HepG2 (cell line): ENCODE data around the gene CARD9. TPM values are rescaled to one million over a fixed set of nuclear protein-coding genes. Genes with fewer than 3 reads are reported as not detected.

Source experiments
- HDAC6 ChIP-seq: fragments of 200-600 bp; sonication (generic); IDR thresholded peaks from 2 replicates; pipeline ENCODE4 v1.7.0; 2017; ENCODE audit warnings: mild to moderate bottlenecking, antibody characterized with exemption, low read length, low read depth
- HMG20B ChIP-seq: conservative IDR thresholded peaks from 2 replicates; pipeline ENCODE4 v1.6.1; 2016; ENCODE audit warnings: missing genetic modification reagents, missing compliant biosample characterization
- HNRNPLL ChIP-seq: fragments of 200-400 bp; formaldehyde crosslinking; IDR thresholded peaks from 2 replicates; pipeline ENCODE4 v1.6.1; 2017; ENCODE audit warnings: mild to moderate bottlenecking, low read depth, low read length; ENCODE audit not compliant: poor library complexity, severe bottlenecking
- HOXA7 ChIP-seq: sonication (generic); formaldehyde crosslinking; IDR thresholded peaks from 2 replicates; pipeline ENCODE4 v1.8.1; 2022; ENCODE audit warnings: mild to moderate bottlenecking, missing genetic modification reagents, moderate library complexity
- IRF9 ChIP-seq: sonication (generic); formaldehyde crosslinking; IDR thresholded peaks from 2 replicates; pipeline ENCODE4 v1.8.0; 2022; ENCODE audit warnings: missing genetic modification reagents, mild to moderate bottlenecking, borderline replicate concordance
- KAT7 ChIP-seq: IDR thresholded peaks from 2 replicates; pipeline ENCODE4 v1.6.1; 2018; ENCODE audit warnings: borderline replicate concordance, missing compliant biosample characterization
- MIER2 ChIP-seq: IDR thresholded peaks from 2 replicates; pipeline ENCODE4 v1.6.1; 2016; ENCODE audit warnings: missing biosample characterization, missing genetic modification reagents
- POLR2A ChIP-seq, 2 experiments: IDR thresholded peaks; 2 replicates each; pipeline ENCODE4 v1.6.1; 2011; ENCODE audit warnings: low read depth in 2 of 2, low read length in 2 of 2, mild to moderate bottlenecking in 1 of 2, moderate library complexity in 1 of 2; ENCODE audit not compliant: insufficient read depth in 1 of 2
- SATB2 ChIP-seq: sonication (generic); formaldehyde crosslinking; IDR thresholded peaks from 2 replicates; pipeline ENCODE4 v1.5.0; 2020; ENCODE audit warnings: missing genetic modification reagents
- SOX13 ChIP-seq, 3 experiments: fragments of 450-650 bp in 1 of 3; sonication (generic) in 1 of 3; formaldehyde crosslinking in 1 of 3; IDR thresholded peaks in 2 of 3; conservative IDR thresholded peaks in 1 of 3; 2 replicates each; pipeline versions ENCODE4 v1.5.0 to v1.6.1; 2016 to 2020; ENCODE audit warnings: antibody characterized with exemption in 1 of 3, mild to moderate bottlenecking in 1 of 3, missing compliant biosample characterization in 1 of 3, missing genetic modification reagents in 1 of 3, moderate library complexity in 1 of 3
- SPEN ChIP-seq: sonication (generic); formaldehyde crosslinking; IDR thresholded peaks from 2 replicates; pipeline ENCODE4 v1.5.1; 2020; ENCODE audit warnings: low read depth, mild to moderate bottlenecking, missing genetic modification reagents
- STAT6 ChIP-seq: sonication (generic); formaldehyde crosslinking; IDR thresholded peaks from 2 replicates; pipeline ENCODE4 v1.4.0; 2020; ENCODE audit warnings: missing genetic modification reagents, mild to moderate bottlenecking, borderline replicate concordance
- U2AF1 ChIP-seq: fragments of 200-400 bp; formaldehyde crosslinking; optimal IDR thresholded peaks from 2 replicates; pipeline ENCODE3; 2017; ENCODE audit warnings: mild to moderate bottlenecking, low read depth, low read length
- XBP1 ChIP-seq: sonication (generic); formaldehyde crosslinking; IDR thresholded peaks from 2 replicates; pipeline ENCODE4 v1.5.0; 2020; ENCODE audit warnings: missing genetic modification reagents
- ZNF367 ChIP-seq: sonication (generic); formaldehyde crosslinking; IDR thresholded peaks from 2 replicates; pipeline ENCODE4 v1.4.0; 2020; ENCODE audit warnings: missing genetic modification reagents, borderline replicate concordance
- polyA plus RNA-seq, 8 experiments: library from polyadenylated mRNA; depleted of rRNA in 3 of 8; stranded (reverse) in 7 of 8; unstranded in 1 of 8; fragments of >200 nt; fragmentation: Illumina TruSeq in 4 of 8; extraction: Trizol in 4 of 8; gene quantifications; 2 replicates each; pipeline versions ENCODE4 v1.2.1 to v1.2.3, GENCODE V29; 2011 to 2016; ENCODE audit warnings: low read depth in 4 of 8, missing spikeins in 1 of 8, mixed read lengths in 1 of 8; ENCODE audit not compliant: insufficient read depth in 1 of 8
- total RNA-seq, 5 experiments: library from RNA; depleted of rRNA; stranded (reverse); fragments of >200 nt; fragmentation: Illumina TruSeq; extraction: Trizol; gene quantifications; 2 replicates each; pipeline ENCODE4 v1.2.3, GENCODE V29; 2016; ENCODE audit warnings: low read depth in 1 of 5
- TF ChIP-seq, protein P1 (sequence below): sonication (generic); formaldehyde crosslinking; IDR thresholded peaks from 2 replicates; pipeline ENCODE4 v1.8.0; 2022; ENCODE audit warnings: mild to moderate bottlenecking, missing genetic modification reagents
- TF ChIP-seq, protein P2 (sequence below): sonication (generic); formaldehyde crosslinking; IDR thresholded peaks from 2 replicates; pipeline ENCODE4 v1.5.0; 2020; ENCODE audit warnings: mild to moderate bottlenecking, missing genetic modification reagents, borderline replicate concordance

CARD9 gene
- total and polyA plus RNA-seq, 2 of the 13 experiments (the other 11 are each of a cell fraction or from before 2014, with no cell fraction given) = 3.3 to 7.4 TPM

GRCh38 chr9:136400038-136400834, 26.8 kb upstream of the CARD9 start, which contains the start of gene SNAPC4 (continued):
- TF ChIP-seq, protein P1, sequence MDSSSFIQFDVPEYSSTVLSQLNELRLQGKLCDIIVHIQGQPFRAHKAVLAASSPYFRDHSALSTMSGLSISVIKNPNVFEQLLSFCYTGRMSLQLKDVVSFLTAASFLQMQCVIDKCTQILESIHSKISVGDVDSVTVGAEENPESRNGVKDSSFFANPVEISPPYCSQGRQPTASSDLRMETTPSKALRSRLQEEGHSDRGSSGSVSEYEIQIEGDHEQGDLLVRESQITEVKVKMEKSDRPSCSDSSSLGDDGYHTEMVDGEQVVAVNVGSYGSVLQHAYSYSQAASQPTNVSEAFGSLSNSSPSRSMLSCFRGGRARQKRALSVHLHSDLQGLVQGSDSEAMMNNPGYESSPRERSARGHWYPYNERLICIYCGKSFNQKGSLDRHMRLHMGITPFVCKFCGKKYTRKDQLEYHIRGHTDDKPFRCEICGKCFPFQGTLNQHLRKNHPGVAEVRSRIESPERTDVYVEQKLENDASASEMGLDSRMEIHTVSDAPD (CRISPR knock-in tag) = 0 out of 2 replicates have a peak, but pooled peaks have one; percentile 20
- TF ChIP-seq IRF9 (CRISPR knock-in tag) (peak; percentile 65; the same call in 1 of the 2 replicates), SATB2 (CRISPR knock-in tag) (no peak), HNRNPLL (no peak), U2AF1 (no peak), ZNF367 (CRISPR knock-in tag) (no peak), STAT6 (CRISPR knock-in tag) (no peak), POLR2A (IDR thresholded peaks at IDR 0.05; ENCODE audit: insufficient read depth in 1 of 2, low read depth in 2 of 2, low read length in 2 of 2) (peak; percentile 57 to 86; a peak in 3 of 4 replicates), KAT7 (CRISPR knock-in tag) (no peak), XBP1 (CRISPR knock-in tag) (no peak), HDAC6 (no peak), MIER2 (CRISPR knock-in tag) (no peak), SPEN (CRISPR knock-in tag) (peak; percentile 94; the same call in 1 of the 2 replicates), SOX13 (IDR thresholded peaks at IDR 0.05) (no peak), SOX13 (CRISPR knock-in tag; conservative IDR thresholded peaks at IDR 0.05 in 1 of 2, IDR thresholded peaks at IDR 0.05 in 1 of 2) (no peak), HMG20B (CRISPR knock-in tag) (no peak), HOXA7 (CRISPR knock-in tag) (no peak)
- TF ChIP-seq, protein P2, sequence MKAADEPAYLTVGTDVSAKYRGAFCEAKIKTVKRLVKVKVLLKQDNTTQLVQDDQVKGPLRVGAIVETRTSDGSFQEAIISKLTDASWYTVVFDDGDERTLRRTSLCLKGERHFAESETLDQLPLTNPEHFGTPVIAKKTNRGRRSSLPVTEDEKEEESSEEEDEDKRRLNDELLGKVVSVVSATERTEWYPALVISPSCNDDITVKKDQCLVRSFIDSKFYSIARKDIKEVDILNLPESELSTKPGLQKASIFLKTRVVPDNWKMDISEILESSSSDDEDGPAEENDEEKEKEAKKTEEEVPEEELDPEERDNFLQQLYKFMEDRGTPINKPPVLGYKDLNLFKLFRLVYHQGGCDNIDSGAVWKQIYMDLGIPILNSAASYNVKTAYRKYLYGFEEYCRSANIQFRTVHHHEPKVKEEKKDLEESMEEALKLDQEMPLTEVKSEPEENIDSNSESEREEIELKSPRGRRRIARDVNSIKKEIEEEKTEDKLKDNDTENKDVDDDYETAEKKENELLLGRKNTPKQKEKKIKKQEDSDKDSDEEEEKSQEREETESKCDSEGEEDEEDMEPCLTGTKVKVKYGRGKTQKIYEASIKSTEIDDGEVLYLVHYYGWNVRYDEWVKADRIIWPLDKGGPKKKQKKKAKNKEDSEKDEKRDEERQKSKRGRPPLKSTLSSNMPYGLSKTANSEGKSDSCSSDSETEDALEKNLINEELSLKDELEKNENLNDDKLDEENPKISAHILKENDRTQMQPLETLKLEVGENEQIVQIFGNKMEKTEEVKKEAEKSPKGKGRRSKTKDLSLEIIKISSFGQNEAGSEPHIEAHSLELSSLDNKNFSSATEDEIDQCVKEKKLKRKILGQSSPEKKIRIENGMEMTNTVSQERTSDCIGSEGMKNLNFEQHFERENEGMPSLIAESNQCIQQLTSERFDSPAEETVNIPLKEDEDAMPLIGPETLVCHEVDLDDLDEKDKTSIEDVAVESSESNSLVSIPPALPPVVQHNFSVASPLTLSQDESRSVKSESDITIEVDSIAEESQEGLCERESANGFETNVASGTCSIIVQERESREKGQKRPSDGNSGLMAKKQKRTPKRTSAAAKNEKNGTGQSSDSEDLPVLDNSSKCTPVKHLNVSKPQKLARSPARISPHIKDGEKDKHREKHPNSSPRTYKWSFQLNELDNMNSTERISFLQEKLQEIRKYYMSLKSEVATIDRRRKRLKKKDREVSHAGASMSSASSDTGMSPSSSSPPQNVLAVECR = peak; percentile 88
